Panc1 (cell line): ENCODE measurements around the gene FKTN. TPM values are rescaled to one million over a fixed set of nuclear protein-coding genes. Genes with fewer than 3 reads are reported as not detected.

ENCODE experiments used
- ATAC-seq: fragments of 200-7000 bp; cut with Tn5 transposase; 2 replicates; pipeline ENCODE4 v1.9.1; 2020; ENCODE audit warnings: mild to moderate bottlenecking, moderate library complexity
- BruUV-seq: library from RNA; stranded (reverse); fragments of 400-500 nt; replicated peaks from 2 replicates; lab custom pipeline; 2021; lab: Mats Ljungman, UMichigan
- CTCF ChIA-PET: fragments of 300-600 bp; sonication (Branson Sonifier 250); formaldehyde crosslinking; loops from one replicate; lab custom pipeline; 2022; ENCODE audit warnings: antibody characterized with exemption; lab: Charles Lee
- POLR2A ChIA-PET: fragments of 300-600 bp; sonication (Branson Sonifier 250); formaldehyde crosslinking; loops from one replicate; lab custom pipeline; 2022; ENCODE audit warnings: antibody characterized with exemption; lab: Charles Lee
- DNase-seq: peaks from one replicate; pipeline ENCODE4 v3.0.0-alpha.2; 2010; ENCODE audit warnings: low read depth, low spot score
- H3K27ac ChIP-seq: 2 replicates; pipeline ENCODE4 v1.5.1; 2011; ENCODE audit warnings: mild to moderate bottlenecking, low read length, inconsistent platforms
- H3K27me3 ChIP-seq: fragments of 200-500 bp; sonication (Bioruptor generic); 2 replicates; pipeline ENCODE4 v1.6.0; 2014; ENCODE audit warnings: low read length, inconsistent platforms; ENCODE audit not compliant: control insufficient read depth, insufficient read depth
- H3K36me3 ChIP-seq: fragments of 200-500 bp; sonication (Bioruptor generic); 2 replicates; pipeline ENCODE4 v1.5.1; 2014; ENCODE audit warnings: inconsistent platforms, mild to moderate bottlenecking, low read length, moderate library complexity; ENCODE audit not compliant: control insufficient read depth, insufficient read depth
- H3K4me1 ChIP-seq: 2 replicates; pipeline ENCODE4 v1.5.1; 2011; ENCODE audit warnings: inconsistent platforms, mild to moderate bottlenecking, low read length, moderate library complexity; ENCODE audit not compliant: control insufficient read depth, insufficient read depth
- H3K4me3 ChIP-seq, 2 experiments: 2 replicates each; pipeline ENCODE4 v1.5.1; 2011 to 2012; ENCODE audit warnings: low read depth in 2 of 2, low read length in 2 of 2, mild to moderate bottlenecking in 2 of 2, inconsistent platforms in 1 of 2, moderate library complexity in 1 of 2
- H3K9me3 ChIP-seq: fragments of 200-500 bp; sonication (Bioruptor generic); 2 replicates; pipeline ENCODE4 v1.5.1; 2014; ENCODE audit warnings: low read depth, mild to moderate bottlenecking, inconsistent platforms, low read length, moderate library complexity; ENCODE audit not compliant: control insufficient read depth, insufficient read depth
- CTCF ChIP-seq: fragments of 450-650 bp; IDR thresholded peaks from 2 replicates; pipeline ENCODE4 v1.5.1; 2017; ENCODE audit warnings: mild to moderate bottlenecking
- POLR2AphosphoS5 ChIP-seq: IDR thresholded peaks from 2 replicates; pipeline ENCODE4 v1.6.1; 2012; ENCODE audit warnings: mild to moderate bottlenecking, low read depth, low read length, moderate library complexity
- REST ChIP-seq, 2 experiments: IDR thresholded peaks; 2 replicates each; pipeline ENCODE4 v1.6.1; 2011 to 2012; ENCODE audit warnings: low read depth in 2 of 2, control low read depth in 1 of 2, low read length in 1 of 2, mild to moderate bottlenecking in 1 of 2, moderate library complexity in 1 of 2; ENCODE audit not compliant: insufficient read depth in 1 of 2
- SIN3A ChIP-seq: IDR thresholded peaks from 2 replicates; pipeline ENCODE4 v1.6.1; 2012; ENCODE audit warnings: low read depth, mild to moderate bottlenecking, low read length, moderate library complexity, borderline replicate concordance; ENCODE audit not compliant: insufficient read depth
- TCF7L2 ChIP-seq: IDR thresholded peaks from 2 replicates; pipeline ENCODE4 v1.6.1; 2011; ENCODE audit warnings: mild to moderate bottlenecking, low read depth, low read length, inconsistent platforms
- in situ Hi-C: cut with HindIII; loops from 2 replicates; pipeline ENCODE4 v1.10.0; 2016; ENCODE audit warnings: low sequenced_read_pairs, low pct_unique_long_range_greater_than_20kb
- intact Hi-C: fragments of 100-400 bp; cut with micrococcal nuclease; formaldehyde crosslinking; loops from one replicate; pipeline ENCODE4 v1.10.0; 2022; ENCODE audit not compliant: unreplicated experiment
- total RNA-seq: library from RNA; stranded (reverse); gene quantifications from one replicate; pipeline ENCODE4 v1.2.1, GENCODE V29; 2021; ENCODE audit not compliant: unreplicated experiment

FKTN gene
- total RNA-seq, 1 experiment from 2014 or later = 15.2 TPM

GRCh38 chr9:105656131-105656921, 98.4 kb downstream of the FKTN start:
- Histone ChIP-seq H3K27ac (no peak overlapping the region), H3K4me3 (peak overlapping the region; percentile 41 to 47), H3K9me3 (no peaks in the 10 kb centered on the region), H3K36me3 (no peaks in the 10 kb centered on the region), H3K4me1 (no peaks in the 10 kb centered on the region), H3K27me3 (0 out of 2 replicates have a peak, but pooled peaks cover 2% of the 10 kb centered on the region)
- in situ Hi-C loops = no loop called here
- CTCF ChIA-PET = no interaction called here
- ATAC-seq (peak; percentile 89), DNase-seq (no peak)
- TF ChIP-seq TCF7L2 = no peak
- no peak for TF ChIP-seq REST (IDR thresholded peaks at IDR 0.05; ENCODE audit: insufficient read depth in 1 of 2, low read depth in 2 of 2, low read length in 1 of 2)
- no peak for TF ChIP-seq POLR2AphosphoS5
- peak; percentile 72 for TF ChIP-seq CTCF
- no peak for TF ChIP-seq SIN3A
- BruUV-seq = no TSS peak
- intact Hi-C loops = no loop called here
- POLR2A ChIA-PET = no interaction called here

GRCh38 chr9:105658351-105658750, 100.4 kb downstream of the FKTN start:
- Histone ChIP-seq H3K9me3 (no peaks in the 10 kb centered on the region), H3K27ac (no peak overlapping the region), H3K4me1 (no peaks in the 10 kb centered on the region), H3K27me3 (0 out of 2 replicates have a peak, but pooled peaks cover 2% of the 10 kb centered on the region), H3K36me3 (no peaks in the 10 kb centered on the region), H3K4me3 (no peak overlapping the region)
- TF ChIP-seq SIN3A = no peak
- TF ChIP-seq TCF7L2 = no peak
- no peak for TF ChIP-seq REST (IDR thresholded peaks at IDR 0.05; ENCODE audit: insufficient read depth in 1 of 2, low read depth in 2 of 2, low read length in 1 of 2)
- TF ChIP-seq POLR2AphosphoS5 = no peak
- no peak for TF ChIP-seq CTCF
- intact Hi-C loops = no loop called here
- DNase-seq (no peak), ATAC-seq (no peak)
- no TSS peak for BruUV-seq
- ChIA-PET CTCF (no interaction called here), POLR2A (no interaction called here)
- in situ Hi-C loops = no loop called here
